ENCODE data around the gene ICA1.

ICA1 gene

GRCh38 chr7:8236780-8237407 is 25.1 kb downstream of the ICA1 start:
- H3K4me3 ChIP-seq (ENCODE audit: low read depth, low read length) = no peak overlapping the region
- TF ChIP-seq, protein P1, sequence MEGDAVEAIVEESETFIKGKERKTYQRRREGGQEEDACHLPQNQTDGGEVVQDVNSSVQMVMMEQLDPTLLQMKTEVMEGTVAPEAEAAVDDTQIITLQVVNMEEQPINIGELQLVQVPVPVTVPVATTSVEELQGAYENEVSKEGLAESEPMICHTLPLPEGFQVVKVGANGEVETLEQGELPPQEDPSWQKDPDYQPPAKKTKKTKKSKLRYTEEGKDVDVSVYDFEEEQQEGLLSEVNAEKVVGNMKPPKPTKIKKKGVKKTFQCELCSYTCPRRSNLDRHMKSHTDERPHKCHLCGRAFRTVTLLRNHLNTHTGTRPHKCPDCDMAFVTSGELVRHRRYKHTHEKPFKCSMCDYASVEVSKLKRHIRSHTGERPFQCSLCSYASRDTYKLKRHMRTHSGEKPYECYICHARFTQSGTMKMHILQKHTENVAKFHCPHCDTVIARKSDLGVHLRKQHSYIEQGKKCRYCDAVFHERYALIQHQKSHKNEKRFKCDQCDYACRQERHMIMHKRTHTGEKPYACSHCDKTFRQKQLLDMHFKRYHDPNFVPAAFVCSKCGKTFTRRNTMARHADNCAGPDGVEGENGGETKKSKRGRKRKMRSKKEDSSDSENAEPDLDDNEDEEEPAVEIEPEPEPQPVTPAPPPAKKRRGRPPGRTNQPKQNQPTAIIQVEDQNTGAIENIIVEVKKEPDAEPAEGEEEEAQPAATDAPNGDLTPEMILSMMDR (IDR thresholded peaks at IDR 0.05; ENCODE audit: borderline replicate concordance, insufficient read depth, low read depth, low read length) = no peak

DNA sequence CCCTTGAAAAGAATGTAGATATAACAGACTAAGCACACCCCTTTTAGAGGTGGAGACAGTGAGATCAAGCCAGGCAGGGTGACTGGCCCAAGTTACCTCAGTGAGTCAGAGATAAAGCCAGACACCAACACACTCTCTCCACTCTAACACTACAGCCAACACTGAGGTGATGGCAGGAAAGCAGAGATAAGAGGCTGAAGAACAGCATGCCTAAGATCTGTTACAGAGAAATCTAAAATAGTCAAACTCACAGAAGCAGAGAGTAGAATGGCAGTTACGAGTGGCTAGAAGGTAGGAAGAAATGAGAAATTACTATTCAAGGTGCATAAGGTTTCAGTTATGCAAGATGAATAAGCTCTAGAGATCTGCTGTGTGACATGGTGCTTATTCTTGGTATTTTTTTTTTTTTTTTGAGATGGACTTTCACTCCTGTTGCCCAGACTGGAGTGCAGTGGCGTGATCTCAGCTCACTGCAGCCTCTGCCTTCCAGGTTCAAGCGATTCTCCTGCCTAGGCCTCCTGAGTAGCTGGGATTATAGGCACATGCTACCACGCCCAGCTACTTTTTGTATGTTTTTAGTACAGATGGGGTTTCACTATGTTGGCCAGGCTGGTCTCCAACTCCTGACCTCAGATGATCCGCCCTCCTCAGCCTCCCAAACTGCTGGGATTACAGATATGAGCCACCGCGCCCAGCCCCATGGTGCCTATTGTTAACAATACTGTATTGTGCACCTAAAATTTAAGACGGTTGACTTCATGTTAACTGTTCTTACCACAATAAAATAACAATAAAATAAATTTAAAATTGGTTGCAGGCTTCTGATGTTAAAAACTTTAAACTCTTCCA is 28.7 kb downstream of the ICA1 start:
- no peak overlapping the region for H3K4me3 ChIP-seq (ENCODE audit: low read depth, low read length)
- TF ChIP-seq, protein P1 (IDR thresholded peaks at IDR 0.05; ENCODE audit: borderline replicate concordance, insufficient read depth, low read depth, low read length) = no peak

DNA sequence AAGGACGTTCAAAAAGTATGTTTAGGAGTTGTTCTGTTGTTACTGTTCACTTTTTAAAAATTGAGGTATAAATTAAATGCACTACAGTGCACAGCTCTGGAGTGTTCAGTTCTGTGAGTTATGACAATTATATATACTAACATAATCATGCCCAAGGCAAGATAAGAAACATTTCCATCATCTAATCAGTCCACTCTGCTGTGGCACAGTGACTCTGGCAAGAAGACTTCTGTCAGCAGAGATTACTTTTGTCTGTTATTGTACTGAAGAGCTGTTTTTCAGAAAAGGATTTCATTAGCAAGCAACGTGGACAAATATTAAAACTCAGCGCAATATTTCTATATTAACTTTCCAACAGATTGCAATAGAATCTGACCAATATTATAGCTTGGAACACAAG is 32.0 kb downstream of the ICA1 start:
- TF ChIP-seq, protein P1 (IDR thresholded peaks at IDR 0.05; ENCODE audit: borderline replicate concordance, insufficient read depth, low read depth, low read length) = no peak
- H3K4me3 ChIP-seq (ENCODE audit: low read depth, low read length) = no peak overlapping the region

GRCh38 chr7:8228766-8229674 is 32.9 kb downstream of the ICA1 start:
- no peak overlapping the region for H3K4me3 ChIP-seq (ENCODE audit: low read depth, low read length)

GRCh38 chr7:8228068-8228467 is 33.9 kb downstream of the ICA1 start:
- TF ChIP-seq, protein P1 (IDR thresholded peaks at IDR 0.05; ENCODE audit: borderline replicate concordance, insufficient read depth, low read depth, low read length) = no peak
- no peak overlapping the region for H3K4me3 ChIP-seq (ENCODE audit: low read depth, low read length)

More at GRCh38 chr7:8228766-8229674, 32.9 kb downstream of the ICA1 start:
- TF ChIP-seq, protein P1 (IDR thresholded peaks at IDR 0.05; ENCODE audit: borderline replicate concordance, insufficient read depth, low read depth, low read length) = no peak

DNA sequence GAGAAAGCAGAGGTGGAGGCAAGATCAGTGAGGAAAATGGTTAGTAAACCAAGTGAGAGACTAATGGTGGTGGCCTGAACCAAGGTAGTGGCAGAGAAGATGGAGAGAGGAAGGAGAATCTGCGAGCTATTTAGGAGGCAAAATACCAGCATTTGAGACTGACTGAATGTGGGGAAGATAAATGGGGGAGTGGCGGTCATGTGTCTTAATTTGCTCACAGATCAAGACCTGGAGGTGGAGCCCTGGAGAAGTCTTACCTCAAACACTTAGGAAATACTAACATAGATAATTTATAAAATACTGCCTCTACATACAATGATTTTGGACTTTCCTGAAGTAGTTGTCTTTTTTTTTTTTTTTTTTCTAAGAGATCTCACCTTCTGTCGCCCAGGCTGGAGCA is 34.7 kb downstream of the ICA1 start:
- H3K4me3 ChIP-seq (ENCODE audit: low read depth, low read length) = no peak overlapping the region
- TF ChIP-seq, protein P1 (IDR thresholded peaks at IDR 0.05; ENCODE audit: borderline replicate concordance, insufficient read depth, low read depth, low read length) = no peak

All from GM12875 (cell line).